ENCODE results near the gene UBL7. TPM values are rescaled to one million over a fixed set of nuclear protein-coding genes. Genes with fewer than 3 reads are reported as not detected.

UBL7 gene
- total and polyA plus RNA-seq, 4 donors = 12.7 to 19.5 (median 18.2) TPM

DNA sequence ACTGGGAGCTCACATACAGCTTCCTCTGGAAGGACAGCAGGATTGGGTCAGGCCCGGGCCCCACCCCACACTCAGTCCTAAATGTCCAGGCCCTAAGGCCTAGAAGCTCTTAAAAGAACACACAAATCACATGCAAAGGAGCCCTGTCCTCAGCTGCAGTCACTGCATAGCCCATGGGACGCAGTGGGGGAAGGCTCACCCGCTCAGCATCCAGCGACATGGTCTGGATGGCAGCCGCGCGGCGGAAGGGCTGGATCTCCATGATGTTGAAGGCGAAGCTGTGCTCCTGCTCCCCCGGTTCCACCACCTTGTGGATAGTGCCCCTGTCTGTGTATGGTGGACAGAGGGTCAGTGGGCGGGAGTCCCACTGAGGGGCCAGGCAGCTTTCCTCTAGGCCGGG, 49.3 kb downstream of the UBL7 start:
- 97% methylated on average over 12 of the region's 12 CpGs for WGBS
- Histone ChIP-seq H3K9me3 (ENCODE audit: control insufficient read depth in 4 of 4, low read length in 3 of 4) (no peaks in the 10 kb centered on the region), H3K9ac (ENCODE audit: low read depth in 1 of 2, low read length in 2 of 2) (no peak overlapping the region), H3K4me3 (ENCODE audit: low read depth in 1 of 3, low read length in 3 of 3) (no peak overlapping the region), H3K36me3 (ENCODE audit: control insufficient read depth in 4 of 4, insufficient read depth in 3 of 4, low read depth in 1 of 4, low read length in 3 of 4) (no peaks in the 10 kb centered on the region), H3K27ac (ENCODE audit: low read depth in 1 of 2, low read length in 2 of 2) (no peak overlapping the region), H3K4me1 (ENCODE audit: control insufficient read depth in 4 of 4, insufficient read depth in 4 of 4, low read length in 3 of 4) (no peaks in the 10 kb centered on the region), H3K27me3 (ENCODE audit: control insufficient read depth in 4 of 4, insufficient read depth in 4 of 4, low read length in 3 of 4) (no peaks in the 10 kb centered on the region)
- DNase-seq (ENCODE audit: low spot score) = no peak
- TF ChIP-seq GABPA (IDR thresholded peaks at IDR 0.05 in 1 of 2, conservative IDR thresholded peaks at IDR 0.05 in 1 of 2) (no peak), RAD21 (IDR thresholded peaks at IDR 0.05) (no peak), NR2F2 (IDR thresholded peaks at IDR 0.05) (no peak), TAF1 (conservative IDR thresholded peaks at IDR 0.05) (no peak), FOXA1 (IDR thresholded peaks at IDR 0.05) (no peak), YY1 (IDR thresholded peaks at IDR 0.05) (no peak), HNF4A (conservative IDR thresholded peaks at IDR 0.05) (no peak), SP1 (IDR thresholded peaks at IDR 0.05) (no peak)
- TF ChIP-seq, protein P1, sequence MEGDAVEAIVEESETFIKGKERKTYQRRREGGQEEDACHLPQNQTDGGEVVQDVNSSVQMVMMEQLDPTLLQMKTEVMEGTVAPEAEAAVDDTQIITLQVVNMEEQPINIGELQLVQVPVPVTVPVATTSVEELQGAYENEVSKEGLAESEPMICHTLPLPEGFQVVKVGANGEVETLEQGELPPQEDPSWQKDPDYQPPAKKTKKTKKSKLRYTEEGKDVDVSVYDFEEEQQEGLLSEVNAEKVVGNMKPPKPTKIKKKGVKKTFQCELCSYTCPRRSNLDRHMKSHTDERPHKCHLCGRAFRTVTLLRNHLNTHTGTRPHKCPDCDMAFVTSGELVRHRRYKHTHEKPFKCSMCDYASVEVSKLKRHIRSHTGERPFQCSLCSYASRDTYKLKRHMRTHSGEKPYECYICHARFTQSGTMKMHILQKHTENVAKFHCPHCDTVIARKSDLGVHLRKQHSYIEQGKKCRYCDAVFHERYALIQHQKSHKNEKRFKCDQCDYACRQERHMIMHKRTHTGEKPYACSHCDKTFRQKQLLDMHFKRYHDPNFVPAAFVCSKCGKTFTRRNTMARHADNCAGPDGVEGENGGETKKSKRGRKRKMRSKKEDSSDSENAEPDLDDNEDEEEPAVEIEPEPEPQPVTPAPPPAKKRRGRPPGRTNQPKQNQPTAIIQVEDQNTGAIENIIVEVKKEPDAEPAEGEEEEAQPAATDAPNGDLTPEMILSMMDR (IDR thresholded peaks at IDR 0.05; ENCODE audit: low read depth, low read length, missing input control) = no peak

DNA sequence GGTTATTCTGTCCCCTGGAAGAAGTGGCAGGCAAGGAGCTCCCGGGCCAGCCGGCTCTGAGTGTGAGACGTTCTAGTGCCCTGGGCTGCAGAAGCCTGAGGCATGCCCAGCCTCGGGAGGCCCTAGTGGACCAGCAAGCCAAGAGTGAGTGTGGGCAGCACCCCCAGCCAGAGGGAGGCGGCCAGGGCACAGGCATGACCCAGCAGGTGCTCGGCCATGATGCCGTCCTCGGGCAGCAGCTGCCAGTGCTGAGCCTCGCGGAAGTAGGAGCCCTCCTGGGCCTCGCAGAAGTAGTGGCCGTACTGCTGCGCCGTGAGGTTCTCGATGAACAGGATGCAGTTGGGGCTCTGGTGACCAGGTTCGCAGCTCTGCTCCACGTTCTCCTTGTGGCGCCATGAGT, 50.5 kb downstream of the UBL7 start:
- H3K4me3 ChIP-seq (ENCODE audit: low read depth in 1 of 3, low read length in 3 of 3) = no peak overlapping the region
- no peaks in the 10 kb centered on the region for H3K9me3 ChIP-seq (ENCODE audit: control insufficient read depth in 4 of 4, low read length in 3 of 4)
- no peaks in the 10 kb centered on the region for H3K36me3 ChIP-seq (ENCODE audit: control insufficient read depth in 4 of 4, insufficient read depth in 3 of 4, low read depth in 1 of 4, low read length in 3 of 4)
- H3K27me3 ChIP-seq (ENCODE audit: control insufficient read depth in 4 of 4, insufficient read depth in 4 of 4, low read length in 3 of 4) = no peaks in the 10 kb centered on the region
- DNase-seq (ENCODE audit: low spot score) = no peak
- no peak overlapping the region for H3K9ac ChIP-seq (ENCODE audit: low read depth in 1 of 2, low read length in 2 of 2)
- WGBS = 95% methylated on average over 18 of the region's 18 CpGs
- H3K4me1 ChIP-seq (ENCODE audit: control insufficient read depth in 4 of 4, insufficient read depth in 4 of 4, low read length in 3 of 4) = no peaks in the 10 kb centered on the region
- H3K27ac ChIP-seq (ENCODE audit: low read depth in 1 of 2, low read length in 2 of 2) = no peak overlapping the region
- no peak for TF ChIP-seq JUND (IDR thresholded peaks at IDR 0.05)
- TF ChIP-seq, protein P2, sequence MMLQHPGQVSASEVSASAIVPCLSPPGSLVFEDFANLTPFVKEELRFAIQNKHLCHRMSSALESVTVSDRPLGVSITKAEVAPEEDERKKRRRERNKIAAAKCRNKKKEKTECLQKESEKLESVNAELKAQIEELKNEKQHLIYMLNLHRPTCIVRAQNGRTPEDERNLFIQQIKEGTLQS (IDR thresholded peaks at IDR 0.05) = no peak
- no peak for TF ChIP-seq GABPA (IDR thresholded peaks at IDR 0.05 in 1 of 2, conservative IDR thresholded peaks at IDR 0.05 in 1 of 2)
- TF ChIP-seq, protein P1 (IDR thresholded peaks at IDR 0.05; ENCODE audit: low read depth, low read length, missing input control) = no peak
- no peak for TF ChIP-seq EGR1 (IDR thresholded peaks at IDR 0.05; ENCODE audit: low read depth in 2 of 2)
- TF ChIP-seq, protein P3, sequence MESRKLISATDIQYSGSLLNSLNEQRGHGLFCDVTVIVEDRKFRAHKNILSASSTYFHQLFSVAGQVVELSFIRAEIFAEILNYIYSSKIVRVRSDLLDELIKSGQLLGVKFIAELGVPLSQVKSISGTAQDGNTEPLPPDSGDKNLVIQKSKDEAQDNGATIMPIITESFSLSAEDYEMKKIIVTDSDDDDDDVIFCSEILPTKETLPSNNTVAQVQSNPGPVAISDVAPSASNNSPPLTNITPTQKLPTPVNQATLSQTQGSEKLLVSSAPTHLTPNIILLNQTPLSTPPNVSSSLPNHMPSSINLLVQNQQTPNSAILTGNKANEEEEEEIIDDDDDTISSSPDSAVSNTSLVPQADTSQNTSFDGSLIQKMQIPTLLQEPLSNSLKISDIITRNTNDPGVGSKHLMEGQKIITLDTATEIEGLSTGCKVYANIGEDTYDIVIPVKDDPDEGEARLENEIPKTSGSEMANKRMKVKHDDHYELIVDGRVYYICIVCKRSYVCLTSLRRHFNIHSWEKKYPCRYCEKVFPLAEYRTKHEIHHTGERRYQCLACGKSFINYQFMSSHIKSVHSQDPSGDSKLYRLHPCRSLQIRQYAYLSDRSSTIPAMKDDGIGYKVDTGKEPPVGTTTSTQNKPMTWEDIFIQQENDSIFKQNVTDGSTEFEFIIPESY (IDR thresholded peaks at IDR 0.05) = no peak
- no peak for TF ChIP-seq HNF4A (conservative IDR thresholded peaks at IDR 0.05)
- TF ChIP-seq RXRA (IDR thresholded peaks at IDR 0.05) = no peak
- no peak for TF ChIP-seq NR2F2 (IDR thresholded peaks at IDR 0.05)
- no peak for TF ChIP-seq FOXA2 (IDR thresholded peaks at IDR 0.05)
- no peak for TF ChIP-seq YY1 (IDR thresholded peaks at IDR 0.05)
- TF ChIP-seq, protein P4, sequence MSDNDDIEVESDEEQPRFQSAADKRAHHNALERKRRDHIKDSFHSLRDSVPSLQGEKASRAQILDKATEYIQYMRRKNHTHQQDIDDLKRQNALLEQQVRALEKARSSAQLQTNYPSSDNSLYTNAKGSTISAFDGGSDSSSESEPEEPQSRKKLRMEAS (IDR thresholded peaks at IDR 0.05) = no peak
